Epithelial cell of proximal tubule (primary cell): ENCODE data around the gene SHCBP1. TPM values are rescaled to one million over a fixed set of nuclear protein-coding genes. Genes with fewer than 3 reads are reported as not detected.

Source experiments
- DNase-seq: peaks from one replicate; pipeline ENCODE4 v3.0.0-alpha.2; 2011; ENCODE audit warnings: low read depth
- H3K4me3 ChIP-seq: 2 replicates; pipeline ENCODE4 v1.5.1; 2011; ENCODE audit warnings: low read depth, mild to moderate bottlenecking, low read length
- CTCF ChIP-seq: conservative IDR thresholded peaks from 2 replicates; pipeline ENCODE4 v1.5.1; 2012; ENCODE audit warnings: low read depth, mild to moderate bottlenecking, low read length
- total RNA-seq: library from RNA; depleted of rRNA; stranded (reverse); fragments of >200 nt; gene quantifications from 2 replicates; pipeline ENCODE4 v1.2.3, GENCODE V29; 2015

SHCBP1 gene
- total RNA-seq, 1 donor from 2014 or later: 28.9 TPM

GRCh38 chr16:46573834-46574159 lies 47.4 kb downstream of the SHCBP1 start:
- no peak overlapping the region for H3K4me3 ChIP-seq
- DNase-seq: no peak
- TF ChIP-seq CTCF: no peak

- H3K4me3 ChIP-seq: no peak overlapping the region
- TF ChIP-seq CTCF: no peak
- no peak for DNase-seq
These were observed 48.0 kb downstream of the SHCBP1 start for GRCh38 chr16:46573008-46573833.

GRCh38 chr16:46569231-46569735 lies 51.9 kb downstream of the SHCBP1 start:
- H3K4me3 ChIP-seq: no peak overlapping the region
- no peak for DNase-seq
- no peak for TF ChIP-seq CTCF

GRCh38 chr16:46568472-46569230 lies 52.5 kb downstream of the SHCBP1 start:
- H3K4me3 ChIP-seq: no peak overlapping the region
- no peak for DNase-seq
- no peak for TF ChIP-seq CTCF

- H3K4me3 ChIP-seq: no peak overlapping the region
- DNase-seq: no peak
- TF ChIP-seq CTCF: no peak
These were observed 58.2 kb downstream of the SHCBP1 start for GRCh38 chr16:46562979-46563378.

- no peak for TF ChIP-seq CTCF
- H3K4me3 ChIP-seq: no peak overlapping the region
- no peak for DNase-seq
These were observed 63.2 kb downstream of the SHCBP1 start for GRCh38 chr16:46558018-46558417.

GRCh38 chr16:46555951-46556350 lies 65.2 kb downstream of the SHCBP1 start:
- no peak overlapping the region for H3K4me3 ChIP-seq
- no peak for TF ChIP-seq CTCF
- no peak for DNase-seq
